ENCODE measurements around the gene MBD2. TPM values are rescaled to one million over a fixed set of nuclear protein-coding genes. Genes with fewer than 3 reads are reported as not detected.

MBD2 gene
- total RNA-seq, 2 experiments from 2014 or later = 39.2 to 176 TPM

DNA sequence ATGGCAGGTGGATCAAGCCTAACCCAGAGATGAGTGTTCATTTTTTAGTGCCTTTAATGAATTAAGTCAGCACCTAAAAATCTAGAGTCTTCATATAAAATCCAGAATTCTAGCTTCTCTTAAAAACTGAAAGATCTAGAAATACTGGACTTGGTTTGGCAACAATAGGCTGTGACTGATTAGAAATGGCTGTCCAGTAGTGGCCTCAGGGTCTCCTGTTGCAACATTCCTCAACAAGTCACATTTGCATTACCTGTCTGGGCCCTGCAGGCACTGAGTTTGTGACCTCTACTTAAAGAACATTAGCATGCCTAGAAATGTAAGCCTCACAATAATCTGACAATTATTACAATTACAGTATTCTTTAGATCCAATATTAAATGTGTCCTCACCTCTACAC, 33.1 kb downstream of the MBD2 start:
- H3K79me2 ChIP-seq (ENCODE audit: insufficient read depth, low read depth, low read length) = peaks cover 94% of the 10 kb centered on the region
- no peak overlapping the region for H3K4me3 ChIP-seq (ENCODE audit: low read depth, low read length, poor library complexity, severe bottlenecking)
- no peak for DNase-seq (ENCODE audit: low spot score)
- no peak for TF ChIP-seq EZH2phosphoT487 (IDR thresholded peaks at IDR 0.05; ENCODE audit: borderline replicate concordance, low read depth, low read length)
- TF ChIP-seq, protein P1, sequence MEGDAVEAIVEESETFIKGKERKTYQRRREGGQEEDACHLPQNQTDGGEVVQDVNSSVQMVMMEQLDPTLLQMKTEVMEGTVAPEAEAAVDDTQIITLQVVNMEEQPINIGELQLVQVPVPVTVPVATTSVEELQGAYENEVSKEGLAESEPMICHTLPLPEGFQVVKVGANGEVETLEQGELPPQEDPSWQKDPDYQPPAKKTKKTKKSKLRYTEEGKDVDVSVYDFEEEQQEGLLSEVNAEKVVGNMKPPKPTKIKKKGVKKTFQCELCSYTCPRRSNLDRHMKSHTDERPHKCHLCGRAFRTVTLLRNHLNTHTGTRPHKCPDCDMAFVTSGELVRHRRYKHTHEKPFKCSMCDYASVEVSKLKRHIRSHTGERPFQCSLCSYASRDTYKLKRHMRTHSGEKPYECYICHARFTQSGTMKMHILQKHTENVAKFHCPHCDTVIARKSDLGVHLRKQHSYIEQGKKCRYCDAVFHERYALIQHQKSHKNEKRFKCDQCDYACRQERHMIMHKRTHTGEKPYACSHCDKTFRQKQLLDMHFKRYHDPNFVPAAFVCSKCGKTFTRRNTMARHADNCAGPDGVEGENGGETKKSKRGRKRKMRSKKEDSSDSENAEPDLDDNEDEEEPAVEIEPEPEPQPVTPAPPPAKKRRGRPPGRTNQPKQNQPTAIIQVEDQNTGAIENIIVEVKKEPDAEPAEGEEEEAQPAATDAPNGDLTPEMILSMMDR (conservative IDR thresholded peaks at IDR 0.05; ENCODE audit: low read length) = no peak
- H3K27ac ChIP-seq (ENCODE audit: low read depth, low read length, poor library complexity, severe bottlenecking) = no peak overlapping the region
- ChIA-PET CTCF (ENCODE audit: unreplicated experiment) (no interaction called here), POLR2A (interaction anchor here (0.9 to 1.1 kb wide), 4 partner anchors 12 to 56 kb away, joined by 3 to 6 read pairs (median 3); no protein-coding TSS in a partner anchor)
- peaks cover 11% of the 10 kb centered on the region for H3K4me1 ChIP-seq (ENCODE audit: insufficient read depth, low read length, poor library complexity, severe bottlenecking)
- no peaks in the 10 kb centered on the region for H3K9me2 ChIP-seq (ENCODE audit: insufficient read depth, low read length)
- no peak overlapping the region for H2AFZ ChIP-seq (ENCODE audit: low read length)
- intact Hi-C loops (cut with micrococcal nuclease; ENCODE audit: unreplicated experiment) = no loop called here
- H3K9me3 ChIP-seq (ENCODE audit: low read length) = no peaks in the 10 kb centered on the region
- no peak overlapping the region for H3K4me2 ChIP-seq (ENCODE audit: low read length)
- BruUV-seq (replicated peaks) = no TSS peak
- peaks cover 90% of the 10 kb centered on the region for H3K36me3 ChIP-seq (ENCODE audit: insufficient read depth, low read length)
- H4K20me1 ChIP-seq (ENCODE audit: insufficient read depth, low read length) = peaks cover 4% of the 10 kb centered on the region; the same call in 1 of the 2 replicates

DNA sequence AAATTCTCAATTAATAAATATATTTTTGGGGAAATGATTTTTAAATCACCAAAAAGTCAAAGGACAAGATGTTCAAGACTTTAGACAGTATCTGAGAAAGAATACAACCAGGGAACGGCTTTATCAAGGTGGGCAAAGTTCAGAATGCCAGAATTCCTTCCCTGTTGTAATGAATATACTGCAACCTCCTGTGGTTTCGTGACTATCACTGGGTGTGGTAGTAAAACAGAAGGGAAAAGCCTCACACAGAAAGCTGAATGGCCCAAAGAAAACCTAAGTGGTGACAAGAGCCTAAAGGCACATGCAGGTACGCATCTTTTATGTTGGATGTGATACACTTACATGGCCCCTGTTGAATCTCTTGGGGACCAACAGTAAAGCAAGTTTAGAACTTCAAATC, 37.1 kb downstream of the MBD2 start:
- no peaks in the 10 kb centered on the region for H3K9me2 ChIP-seq (ENCODE audit: insufficient read depth, low read length)
- peaks cover 88% of the 10 kb centered on the region for H3K36me3 ChIP-seq (ENCODE audit: insufficient read depth, low read length)
- no TSS peak for BruUV-seq (replicated peaks)
- H3K9me3 ChIP-seq (ENCODE audit: low read length) = no peaks in the 10 kb centered on the region
- H3K27ac ChIP-seq (ENCODE audit: low read depth, low read length, poor library complexity, severe bottlenecking) = no peak overlapping the region
- DNase-seq (ENCODE audit: low spot score) = no peak
- no peak overlapping the region for H2AFZ ChIP-seq (ENCODE audit: low read length)
- H3K4me1 ChIP-seq (ENCODE audit: insufficient read depth, low read length, poor library complexity, severe bottlenecking) = peaks cover 11% of the 10 kb centered on the region
- no peak overlapping the region for H3K4me2 ChIP-seq (ENCODE audit: low read length)
- TF ChIP-seq EZH2phosphoT487 (IDR thresholded peaks at IDR 0.05; ENCODE audit: borderline replicate concordance, low read depth, low read length) = no peak
- TF ChIP-seq, protein P1 (conservative IDR thresholded peaks at IDR 0.05; ENCODE audit: low read length) = no peak
- H3K79me2 ChIP-seq (ENCODE audit: insufficient read depth, low read depth, low read length) = peaks cover 85% of the 10 kb centered on the region
- POLR2A ChIA-PET = no interaction called here
- intact Hi-C loops (cut with micrococcal nuclease; ENCODE audit: unreplicated experiment) = no loop called here
- H4K20me1 ChIP-seq (ENCODE audit: insufficient read depth, low read length) = no peaks in the 10 kb centered on the region; the same call in 1 of the 2 replicates
- CTCF ChIA-PET (ENCODE audit: unreplicated experiment) = no interaction called here
- H3K4me3 ChIP-seq (ENCODE audit: low read depth, low read length, poor library complexity, severe bottlenecking) = no peak overlapping the region

DNA sequence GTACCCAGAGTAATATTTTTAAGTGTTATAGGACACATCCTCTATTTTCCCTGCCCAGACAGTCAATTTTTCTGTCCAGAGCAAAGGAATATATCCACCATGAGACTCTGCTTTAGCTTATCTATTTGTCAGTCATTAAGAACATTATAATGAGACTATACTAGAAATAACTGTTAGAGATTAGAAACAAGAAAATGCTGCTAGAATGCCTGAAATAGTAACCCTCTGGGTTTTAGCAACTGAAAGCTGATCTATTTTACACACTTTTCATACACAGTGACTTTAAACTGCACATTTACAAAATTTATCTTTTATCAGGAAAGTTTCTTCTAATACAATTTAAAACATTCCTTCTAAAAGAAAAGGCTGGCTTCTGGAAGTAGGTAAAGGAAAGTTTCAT, 39.6 kb downstream of the MBD2 start:
- no peak overlapping the region for H3K4me3 ChIP-seq (ENCODE audit: low read depth, low read length, poor library complexity, severe bottlenecking)
- H3K4me1 ChIP-seq (ENCODE audit: insufficient read depth, low read length, poor library complexity, severe bottlenecking) = no peaks in the 10 kb centered on the region
- no peak overlapping the region for H3K4me2 ChIP-seq (ENCODE audit: low read length)
- no peaks in the 10 kb centered on the region; the same call in 1 of the 2 replicates for H4K20me1 ChIP-seq (ENCODE audit: insufficient read depth, low read length)
- H3K27ac ChIP-seq (ENCODE audit: low read depth, low read length, poor library complexity, severe bottlenecking) = no peak overlapping the region
- H3K36me3 ChIP-seq (ENCODE audit: insufficient read depth, low read length) = peaks cover 73% of the 10 kb centered on the region
- intact Hi-C loops (cut with micrococcal nuclease; ENCODE audit: unreplicated experiment) = no loop called here
- no peak for DNase-seq (ENCODE audit: low spot score)
- BruUV-seq (replicated peaks) = no TSS peak
- H3K9me2 ChIP-seq (ENCODE audit: insufficient read depth, low read length) = no peaks in the 10 kb centered on the region
- H2AFZ ChIP-seq (ENCODE audit: low read length) = no peak overlapping the region
- ChIA-PET CTCF (ENCODE audit: unreplicated experiment) (no interaction called here), POLR2A (no interaction called here)
- peaks cover 82% of the 10 kb centered on the region; the same call in 1 of the 2 replicates for H3K79me2 ChIP-seq (ENCODE audit: insufficient read depth, low read depth, low read length)
- TF ChIP-seq, protein P1 (conservative IDR thresholded peaks at IDR 0.05; ENCODE audit: low read length) = no peak
- no peak for TF ChIP-seq EZH2phosphoT487 (IDR thresholded peaks at IDR 0.05; ENCODE audit: borderline replicate concordance, low read depth, low read length)
- H3K9me3 ChIP-seq (ENCODE audit: low read length) = no peaks in the 10 kb centered on the region
